HG02884 (cell line): Measurements from ENCODE around the gene GPR137.
"Not testable (repeated sequence)": the region's sequence is repeated elsewhere in the genome, so short reads cannot be mapped to it uniquely, and the experiment has no call there.

Source experiments
- ATAC-seq: cut with Tn5 transposase; IDR thresholded peaks from one replicate; pipeline ENCODE4 v1.9.1; 2021; ENCODE audit warnings: mild to moderate bottlenecking, moderate library complexity; ENCODE audit not compliant: unreplicated experiment

GPR137 gene

DNA sequence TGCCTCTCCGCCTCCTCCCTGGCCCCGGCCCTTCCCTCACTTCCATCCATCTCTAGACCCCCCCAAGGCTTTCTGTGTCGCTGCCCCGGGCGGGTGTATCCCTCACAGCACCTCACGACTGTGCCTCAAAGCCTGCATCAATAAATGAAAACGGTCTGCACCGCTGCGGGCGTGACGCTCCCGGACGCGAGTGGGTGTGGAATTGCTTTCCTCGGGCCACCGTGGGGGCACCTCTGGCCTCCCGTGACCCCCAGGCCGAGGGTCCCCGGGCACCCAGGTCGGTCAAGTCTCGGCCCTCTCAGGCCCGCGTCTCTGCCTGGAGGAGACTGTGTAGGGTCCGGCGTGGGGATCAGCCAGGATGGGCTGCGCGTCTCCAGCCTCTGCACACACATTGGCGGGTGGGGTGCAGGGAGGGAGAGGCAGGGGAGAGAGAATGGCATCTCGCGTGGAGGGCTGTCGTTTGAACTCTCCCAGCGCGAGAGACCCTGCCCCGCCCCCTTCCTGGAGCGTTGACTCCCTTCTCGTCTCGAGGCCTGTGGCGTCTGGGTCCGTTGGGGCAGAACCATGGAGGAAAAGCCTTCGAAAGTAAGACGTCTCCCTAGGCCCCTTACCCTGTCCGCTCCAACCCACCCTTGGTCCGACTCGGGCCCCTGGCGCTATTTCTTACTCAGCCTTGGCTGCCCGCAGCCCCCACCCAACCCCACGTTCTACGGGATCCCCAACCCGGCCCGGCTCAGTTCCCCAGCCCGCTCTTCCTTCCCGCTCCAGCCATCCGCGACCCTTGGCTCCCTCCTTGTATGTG lies 14.4 kb downstream of the GPR137 start, which contains the start of gene CATSPERZ:
Gene CATSPERZ (plus strand): TSS at position 512 of the 802 bp plus-strand sequence. CDS start 53 bp downstream, at position 565.
- no peak for ATAC-seq

GRCh38 chr11:64303109-64304031 lies 17.7 kb downstream of the GPR137 start:
- ATAC-seq = no peak

GRCh38 chr11:64304032-64304315 lies 18.3 kb downstream of the GPR137 start:
- ATAC-seq = no peak

DNA sequence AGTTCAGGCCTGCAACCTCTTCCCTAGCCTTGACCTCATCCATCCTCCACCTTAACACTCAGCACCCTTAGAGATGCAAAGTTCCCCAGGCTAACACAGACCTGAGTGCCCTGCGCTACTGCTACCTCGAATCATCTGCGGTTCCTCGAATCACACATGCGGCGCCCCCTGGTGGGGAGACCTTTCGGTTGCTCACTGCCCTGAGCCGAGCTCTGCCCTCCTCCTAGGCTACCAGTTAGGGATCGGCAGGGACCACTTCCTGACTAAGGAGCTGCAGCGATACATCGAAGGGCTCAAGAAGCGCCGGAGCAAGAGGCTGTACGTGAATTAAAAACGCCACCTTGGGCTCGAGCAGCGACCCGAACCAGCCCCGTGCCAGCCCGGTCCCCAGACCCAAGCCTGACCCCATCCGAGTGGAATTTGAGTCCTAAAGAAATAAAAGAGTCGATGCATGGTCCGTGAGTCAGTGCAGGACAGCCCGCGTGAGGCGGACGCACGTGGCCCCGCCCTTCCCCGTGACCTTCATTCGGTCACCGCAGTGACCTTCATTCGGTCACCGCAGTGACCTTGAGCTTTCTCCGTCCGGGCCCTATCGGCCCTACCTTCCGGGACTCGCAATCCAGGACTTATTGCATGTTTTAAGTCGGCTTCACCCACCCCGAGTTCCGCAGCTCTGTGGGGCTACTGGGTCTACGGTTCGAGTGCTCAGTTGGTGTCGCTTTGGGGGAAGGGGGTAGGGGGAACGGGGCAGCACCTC lies 18.8 kb downstream of the GPR137 start:
- peak; percentile 4 for ATAC-seq

- ATAC-seq = peak; percentile 56
These were observed 19.5 kb downstream of the GPR137 start, which contains the start of gene ESRRA for GRCh38 chr11:64305075-64305690. Gene ESRRA (plus strand): TSS chr11:64305524. CDS start chr11:64307180, 1,656 bp downstream.

DNA sequence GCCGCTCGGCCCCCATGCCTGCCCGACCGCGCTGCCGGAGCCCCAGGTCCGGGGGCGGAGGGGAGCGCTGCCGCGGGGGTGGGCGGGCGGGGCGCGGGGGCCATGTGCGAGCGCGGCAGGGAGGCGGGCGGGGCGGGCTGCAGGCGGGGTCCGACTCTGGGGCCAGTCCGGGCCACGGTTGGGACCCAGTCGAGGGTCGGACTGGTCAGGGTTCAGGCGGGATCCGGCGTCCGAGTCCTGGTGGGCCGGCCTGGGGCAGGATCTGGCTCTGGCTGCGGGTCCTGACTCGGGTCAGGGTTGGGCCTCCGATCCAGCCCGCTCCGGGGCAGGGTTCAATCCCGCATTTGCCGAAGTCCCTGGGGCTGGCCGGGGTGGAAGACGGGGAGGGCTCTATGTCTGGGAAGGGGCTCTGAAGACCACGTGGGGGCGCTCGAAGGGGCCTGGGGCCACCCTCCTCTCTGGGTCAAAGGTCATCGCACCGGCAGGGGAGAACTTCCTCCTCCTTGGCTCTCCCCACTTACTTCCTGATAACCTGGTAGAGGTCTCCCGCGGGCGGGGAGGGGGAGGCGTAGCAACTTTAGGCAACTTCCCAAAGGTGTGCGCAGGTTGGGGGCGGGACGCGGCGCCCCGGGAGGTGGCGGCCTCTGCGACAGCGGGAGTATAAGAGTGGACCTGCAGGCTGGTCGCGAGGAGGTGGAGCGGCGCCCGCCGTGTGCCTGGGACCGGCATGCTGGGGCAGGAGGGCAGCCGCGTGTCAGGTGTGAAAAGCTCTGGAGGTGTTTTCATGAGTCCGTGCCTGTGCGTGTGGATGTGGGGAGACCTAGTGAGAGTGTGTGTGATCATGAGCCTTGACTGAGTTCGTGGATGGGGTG lies 20.3 kb downstream of the GPR137 start:
- no peak for ATAC-seq

DNA sequence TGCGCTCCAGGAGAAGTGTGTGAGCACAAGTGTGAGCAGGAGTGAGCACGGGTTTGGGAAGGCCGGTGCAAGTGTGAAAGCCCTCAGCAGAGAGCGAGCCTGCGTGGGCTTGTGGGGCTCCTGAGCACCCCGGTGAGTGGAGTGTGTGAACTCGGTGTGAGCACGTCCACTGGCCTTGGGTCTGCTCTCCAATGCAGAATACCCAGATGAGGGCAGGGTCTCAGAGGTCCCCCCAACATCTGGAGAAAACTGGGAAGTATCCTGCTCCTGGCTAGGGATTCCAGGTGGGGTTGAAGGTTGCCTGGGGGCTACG lies 20.9 kb downstream of the GPR137 start:
- ATAC-seq = no peak

DNA sequence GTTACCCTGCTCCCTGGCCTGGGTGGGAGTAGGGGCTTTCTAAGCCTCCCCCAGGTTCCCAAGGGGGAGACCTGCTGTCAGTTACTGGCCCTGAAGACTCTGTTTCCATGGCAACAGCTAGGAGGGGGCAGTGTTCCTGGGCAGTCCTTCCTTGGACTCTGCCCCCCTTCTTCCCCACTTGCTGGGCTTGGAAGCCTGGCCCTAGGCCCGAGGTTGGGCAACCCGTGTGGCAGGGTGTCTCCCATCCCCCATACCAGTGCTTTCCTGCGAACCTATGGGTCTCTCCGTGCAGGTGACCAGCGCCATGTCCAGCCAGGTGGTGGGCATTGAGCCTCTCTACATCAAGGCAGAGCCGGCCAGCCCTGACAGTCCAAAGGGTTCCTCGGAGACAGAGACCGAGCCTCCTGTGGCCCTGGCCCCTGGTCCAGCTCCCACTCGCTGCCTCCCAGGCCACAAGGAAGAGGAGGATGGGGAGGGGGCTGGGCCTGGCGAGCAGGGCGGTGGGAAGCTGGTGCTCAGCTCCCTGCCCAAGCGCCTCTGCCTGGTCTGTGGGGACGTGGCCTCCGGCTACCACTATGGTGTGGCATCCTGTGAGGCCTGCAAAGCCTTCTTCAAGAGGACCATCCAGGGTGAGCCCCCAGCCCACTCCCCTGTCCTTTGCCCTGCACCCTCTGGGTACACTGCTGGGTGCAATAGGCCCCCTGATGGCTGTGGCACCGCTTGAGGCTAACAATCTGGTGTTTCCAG lies 21.4 kb downstream of the GPR137 start:
- ATAC-seq = no peak

DNA sequence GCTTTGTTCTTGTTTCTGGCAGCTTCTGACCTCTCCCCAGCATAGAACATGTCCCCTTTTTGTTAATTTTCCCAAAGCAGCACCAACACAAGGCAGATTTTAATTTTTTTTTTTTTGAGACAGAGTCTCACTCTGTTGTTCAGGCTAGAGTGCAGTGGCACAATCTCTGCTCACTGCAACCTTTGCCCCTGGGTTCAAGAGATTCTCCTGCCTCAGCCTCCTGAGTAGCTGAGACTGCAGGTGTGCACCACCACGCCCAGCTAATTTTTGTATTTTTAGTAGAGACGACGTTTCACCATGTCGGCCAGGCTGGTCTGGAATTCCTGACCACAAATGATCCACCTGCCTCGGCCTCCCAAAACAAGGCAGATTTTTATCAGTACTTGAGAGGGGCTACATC lies 22.1 kb downstream of the GPR137 start:
- ATAC-seq = not testable (repeated sequence)

- ATAC-seq = no peak
These were observed 27.3 kb downstream of the GPR137 start for GRCh38 chr11:64312947-64313346.

DNA sequence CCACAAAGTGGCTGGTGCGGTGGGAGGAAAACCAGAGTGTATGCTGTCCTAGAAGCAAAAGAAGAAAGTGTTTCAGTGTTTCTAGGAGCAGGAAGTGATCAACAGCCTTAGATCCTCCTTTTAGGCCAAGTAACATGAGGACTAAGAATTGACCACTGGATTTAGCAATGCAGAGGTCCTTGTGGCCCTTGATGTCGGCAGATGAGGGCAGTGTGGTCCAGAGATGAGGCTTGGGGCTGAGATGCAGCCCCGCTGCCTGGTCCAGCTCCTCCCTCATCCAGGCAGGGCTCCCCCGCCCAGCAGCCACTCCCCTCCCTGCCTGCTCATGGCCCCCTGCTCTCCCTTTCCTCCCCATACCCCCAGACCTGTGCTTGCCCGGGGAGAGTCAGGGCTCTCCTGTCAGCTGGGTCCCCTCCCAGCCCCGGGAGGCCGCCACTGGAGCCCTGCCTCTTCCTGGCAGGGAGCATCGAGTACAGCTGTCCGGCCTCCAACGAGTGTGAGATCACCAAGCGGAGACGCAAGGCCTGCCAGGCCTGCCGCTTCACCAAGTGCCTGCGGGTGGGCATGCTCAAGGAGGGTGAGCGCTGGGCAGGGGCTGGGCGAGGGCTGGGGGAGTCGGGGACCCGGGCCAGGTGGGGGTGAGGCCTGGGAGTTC lies 28.0 kb downstream of the GPR137 start:
- no peak for ATAC-seq

GRCh38 chr11:64314146-64314804 lies 28.6 kb downstream of the GPR137 start:
- no peak for ATAC-seq

DNA sequence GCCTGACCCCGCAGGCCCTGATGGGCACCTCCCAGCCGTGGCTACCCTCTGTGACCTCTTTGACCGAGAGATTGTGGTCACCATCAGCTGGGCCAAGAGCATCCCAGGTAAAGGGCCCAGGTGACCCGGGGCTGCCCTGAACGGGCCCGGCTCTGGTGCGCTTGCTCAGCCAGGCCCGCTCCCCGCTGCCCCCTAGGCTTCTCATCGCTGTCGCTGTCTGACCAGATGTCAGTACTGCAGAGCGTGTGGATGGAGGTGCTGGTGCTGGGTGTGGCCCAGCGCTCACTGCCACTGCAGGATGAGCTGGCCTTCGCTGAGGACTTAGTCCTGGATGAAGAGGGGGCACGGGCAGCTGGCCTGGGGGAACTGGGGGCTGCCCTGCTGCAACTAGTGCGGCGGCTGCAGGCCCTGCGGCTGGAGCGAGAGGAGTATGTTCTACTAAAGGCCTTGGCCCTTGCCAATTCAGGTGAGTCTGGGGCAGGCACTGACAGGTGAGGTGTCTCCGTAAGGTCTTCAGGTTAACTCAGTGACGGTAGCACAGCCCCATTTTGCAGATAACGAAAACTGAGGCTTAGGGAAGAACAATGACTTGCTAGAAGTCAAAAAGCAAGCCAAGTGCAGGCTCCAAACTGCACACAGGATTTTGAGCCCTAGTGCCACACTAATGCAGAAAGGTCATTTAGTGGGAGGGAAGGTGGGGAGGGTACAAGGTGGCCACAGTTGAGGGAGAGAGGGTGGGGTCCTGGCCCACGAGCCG lies 29.3 kb downstream of the GPR137 start:
- ATAC-seq = no peak

GRCh38 chr11:64315667-64316526 lies 30.2 kb downstream of the GPR137 start:
- ATAC-seq = not testable (repeated sequence)

DNA sequence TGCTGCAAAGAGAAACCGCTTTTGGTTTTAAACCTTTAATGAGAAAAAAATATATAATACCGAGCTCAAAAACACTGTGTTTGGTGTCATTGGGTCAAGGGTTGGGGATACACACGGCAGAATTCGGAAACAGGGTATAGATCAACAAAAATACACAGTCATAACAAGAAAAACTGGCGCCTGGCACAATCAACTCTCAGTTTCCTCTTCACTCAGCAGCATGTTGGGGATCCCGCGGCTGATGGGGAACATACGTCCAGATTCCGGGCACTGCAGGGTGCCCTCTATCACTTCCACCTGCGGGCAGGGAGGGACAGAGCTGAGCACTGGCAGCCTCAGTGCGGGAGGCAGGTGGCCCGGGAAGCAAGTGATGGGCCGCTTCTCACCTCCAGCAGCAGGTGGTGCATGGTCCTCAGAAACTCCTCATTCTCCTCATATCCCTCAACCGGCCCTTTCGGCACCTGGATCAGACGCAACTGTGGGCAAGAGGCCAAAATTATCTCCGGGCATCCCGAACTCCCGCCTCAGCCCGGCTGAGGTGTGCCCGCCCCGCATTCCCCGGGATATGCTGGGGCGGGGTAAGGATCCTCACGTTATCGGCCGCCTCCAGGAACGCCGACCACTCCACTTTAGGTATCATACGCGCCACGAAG lies 31.1 kb downstream of the GPR137 start:
- no peak for ATAC-seq
